Suppressor macrophage treated with lipopolysaccharide for 4 hours (primary cell): ENCODE measurements around the gene NDUFA8.

Experiments used
- DNase-seq: peaks from one replicate; pipeline ENCODE4 v3.0.0-alpha.2; 2020

NDUFA8 gene

DNA sequence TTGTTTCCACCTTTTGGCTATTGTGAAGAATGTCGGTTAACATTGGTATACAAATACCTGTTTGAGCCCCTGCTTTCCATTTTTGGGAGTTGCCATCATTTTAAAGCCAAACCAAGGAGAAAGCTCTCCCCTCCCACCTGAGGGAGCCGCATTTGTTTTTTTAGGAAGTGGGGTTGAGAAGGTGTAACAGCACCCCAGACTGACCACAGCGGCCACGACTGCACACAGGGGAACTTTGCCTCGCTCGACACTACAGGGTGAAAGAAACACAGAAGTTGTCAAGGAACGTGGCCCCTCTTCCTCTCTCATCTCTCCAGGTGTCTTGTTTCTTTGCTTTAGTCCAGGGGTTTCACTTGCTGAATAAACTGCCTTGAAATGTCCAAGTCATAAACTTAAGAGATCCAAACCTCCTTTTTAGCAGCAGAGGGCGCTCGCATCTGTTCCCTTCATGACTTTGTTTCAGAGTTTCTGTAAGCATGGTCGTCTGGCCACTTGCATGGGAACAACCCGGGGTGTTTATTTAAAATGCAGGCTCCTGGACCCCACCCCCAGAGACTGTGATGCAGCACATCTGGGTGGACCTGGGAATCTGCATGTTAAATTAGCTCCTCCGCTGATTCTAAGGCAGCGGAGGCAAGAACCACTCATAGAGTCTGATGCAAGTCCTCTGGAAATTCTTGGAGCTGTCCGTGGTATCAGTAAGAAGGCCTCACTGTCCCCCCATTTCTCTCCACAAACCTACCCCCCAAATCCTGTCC lies 64.4 kb downstream of the NDUFA8 start:
- peak; percentile 65 for DNase-seq
